Brain microvascular endothelial cell (primary cell): ENCODE results near the gene GPNMB.
A peak's percentile ranks its signal among the peaks of the same experiment; 100 is the strongest.

Experiments used
- DNase-seq: peaks from one replicate; pipeline ENCODE4 v3.0.0-alpha.2; 2020
- H3K27ac ChIP-seq: fragments of 250-450 bp; sonication (Bioruptor Pico); 2 replicates; pipeline ENCODE4 v1.5.1; 2020; ENCODE audit warnings: mild to moderate bottlenecking, moderate library complexity
- H3K27me3 ChIP-seq: fragments of 250-450 bp; sonication (Bioruptor Pico); replicated peaks from 2 replicates; pipeline ENCODE4 v1.5.1; 2020; ENCODE audit warnings: mild to moderate bottlenecking
- H3K36me3 ChIP-seq: fragments of 250-450 bp; sonication (Bioruptor Pico); replicated peaks from 2 replicates; pipeline ENCODE4 v1.5.1; 2020; ENCODE audit warnings: mild to moderate bottlenecking
- H3K4me3 ChIP-seq: 2 replicates; pipeline ENCODE4 v1.5.1; 2011; ENCODE audit warnings: low read depth, mild to moderate bottlenecking, control low read depth, low read length, moderate library complexity
- in situ Hi-C: cut with HindIII; loops from 2 replicates; pipeline ENCODE4 v1.10.0; 2017; ENCODE audit warnings: low sequenced_read_pairs, low pct_ligation_motif_present
- TF ChIP-seq, protein P1 (sequence below): IDR thresholded peaks from 2 replicates; pipeline ENCODE4 v1.5.1; 2011; ENCODE audit warnings: low read depth, mild to moderate bottlenecking, moderate library complexity, low read length, control low read depth, inconsistent platforms; ENCODE audit errors: missing control alignments

Gene GPNMB

DNA sequence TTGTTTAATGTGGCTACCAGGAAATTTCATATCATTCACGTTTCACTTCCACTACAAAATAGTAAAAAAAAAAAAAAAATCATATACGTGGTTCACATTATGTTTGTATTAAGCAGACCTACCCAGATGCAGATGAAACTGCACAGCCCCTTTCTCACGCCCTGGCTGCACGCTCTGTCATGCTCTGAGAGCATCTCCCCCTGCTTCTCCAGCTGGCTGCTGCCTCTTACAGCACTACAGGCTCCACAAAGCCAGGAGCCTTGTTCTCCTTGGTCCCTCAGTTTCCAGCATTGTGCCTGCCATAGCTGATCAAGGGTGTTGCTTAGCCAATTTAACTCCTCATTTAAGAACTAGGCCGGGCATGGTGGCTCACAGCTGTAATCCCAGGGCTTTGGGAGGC, 6.9 kb upstream of the GPNMB start:
- H3K4me3 ChIP-seq: no peak overlapping the region
- H3K27ac ChIP-seq: no peak overlapping the region
- in situ Hi-C loops: no loop called here
- no peaks in the 10 kb centered on the region for H3K36me3 ChIP-seq
- TF ChIP-seq, protein P1, sequence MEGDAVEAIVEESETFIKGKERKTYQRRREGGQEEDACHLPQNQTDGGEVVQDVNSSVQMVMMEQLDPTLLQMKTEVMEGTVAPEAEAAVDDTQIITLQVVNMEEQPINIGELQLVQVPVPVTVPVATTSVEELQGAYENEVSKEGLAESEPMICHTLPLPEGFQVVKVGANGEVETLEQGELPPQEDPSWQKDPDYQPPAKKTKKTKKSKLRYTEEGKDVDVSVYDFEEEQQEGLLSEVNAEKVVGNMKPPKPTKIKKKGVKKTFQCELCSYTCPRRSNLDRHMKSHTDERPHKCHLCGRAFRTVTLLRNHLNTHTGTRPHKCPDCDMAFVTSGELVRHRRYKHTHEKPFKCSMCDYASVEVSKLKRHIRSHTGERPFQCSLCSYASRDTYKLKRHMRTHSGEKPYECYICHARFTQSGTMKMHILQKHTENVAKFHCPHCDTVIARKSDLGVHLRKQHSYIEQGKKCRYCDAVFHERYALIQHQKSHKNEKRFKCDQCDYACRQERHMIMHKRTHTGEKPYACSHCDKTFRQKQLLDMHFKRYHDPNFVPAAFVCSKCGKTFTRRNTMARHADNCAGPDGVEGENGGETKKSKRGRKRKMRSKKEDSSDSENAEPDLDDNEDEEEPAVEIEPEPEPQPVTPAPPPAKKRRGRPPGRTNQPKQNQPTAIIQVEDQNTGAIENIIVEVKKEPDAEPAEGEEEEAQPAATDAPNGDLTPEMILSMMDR: no peak
- H3K27me3 ChIP-seq: no peaks in the 10 kb centered on the region
- DNase-seq: no peak

DNA sequence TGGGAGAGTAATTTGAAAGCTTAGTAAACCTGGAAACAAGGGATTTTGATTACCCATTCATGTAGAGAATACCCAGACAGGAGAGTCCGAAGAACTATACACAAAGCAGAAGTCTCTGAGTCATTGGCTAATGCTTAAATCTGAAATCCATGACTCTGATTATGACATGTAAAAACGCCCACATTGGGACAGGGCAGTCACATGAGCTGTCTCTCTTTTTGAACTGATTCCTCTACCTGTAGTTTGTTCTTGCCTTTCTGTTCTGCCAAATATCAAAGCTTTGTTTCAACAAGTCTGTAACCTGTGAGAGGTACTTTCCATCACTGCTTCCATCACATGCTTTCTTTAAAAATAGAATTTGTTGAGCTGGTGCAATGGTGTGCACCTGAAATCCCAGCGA, 4.3 kb upstream of the GPNMB start:
- in situ Hi-C loops: no loop called here
- no peak for DNase-seq

DNA sequence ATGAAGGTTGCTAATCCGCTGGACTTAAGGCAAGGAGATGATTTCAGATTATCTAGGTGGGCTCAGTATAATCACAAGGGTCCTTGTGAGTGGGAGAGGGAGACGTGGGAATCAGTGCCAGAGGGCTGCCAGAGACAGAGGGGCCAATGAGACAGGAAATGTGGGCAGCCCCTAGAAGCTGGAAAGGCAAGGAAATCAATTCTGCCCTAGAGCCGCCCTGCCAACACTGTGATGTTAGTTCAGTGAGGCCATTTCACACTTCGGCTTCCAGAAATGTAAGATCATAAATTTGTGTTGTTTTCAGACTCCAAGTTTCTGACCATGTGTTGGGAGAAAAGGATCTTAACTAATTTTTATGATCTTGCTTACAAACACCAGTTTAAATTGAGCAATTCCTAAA, 3.6 kb upstream of the GPNMB start:
- Histone ChIP-seq H3K27me3 (no peaks in the 10 kb centered on the region), H3K27ac (no peak overlapping the region), H3K4me3 (no peak overlapping the region), H3K36me3 (no peaks in the 10 kb centered on the region)
- DNase-seq: no peak
- in situ Hi-C loops: no loop called here
- TF ChIP-seq, protein P1: no peak

More for the DNA sequence above, 4.3 kb upstream of the GPNMB start:
- TF ChIP-seq, protein P1: no peak
- Histone ChIP-seq H3K4me3 (no peak overlapping the region), H3K27ac (no peak overlapping the region), H3K27me3 (no peaks in the 10 kb centered on the region), H3K36me3 (no peaks in the 10 kb centered on the region)

DNA sequence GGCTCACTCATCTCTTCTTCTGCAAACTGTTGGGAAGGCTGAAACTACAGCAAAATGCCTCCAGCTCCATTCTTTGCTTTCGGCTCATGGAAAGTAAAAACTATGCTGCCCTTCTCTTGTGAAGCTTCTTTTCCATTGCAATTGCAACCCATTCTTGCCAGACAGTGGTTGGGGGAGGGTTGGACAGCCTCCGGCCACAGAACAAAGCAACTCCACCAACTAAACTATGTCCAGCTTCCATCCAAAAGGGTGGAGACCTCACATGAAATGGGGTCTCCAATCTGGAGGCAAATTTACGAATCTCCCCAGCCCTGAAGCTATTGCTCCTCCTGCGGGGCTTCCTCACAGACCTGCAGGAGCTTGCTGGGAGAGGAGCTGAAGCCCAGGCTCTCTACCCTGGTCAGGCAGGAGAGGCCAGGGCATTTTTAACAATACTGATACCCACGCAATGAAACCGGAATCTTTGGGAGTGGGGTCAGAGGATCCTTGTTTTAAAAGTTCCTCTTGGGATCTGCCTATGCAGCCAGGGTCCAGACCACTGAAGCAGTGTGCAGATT, 549 bp downstream of the GPNMB start:
- TF ChIP-seq, protein P1: no peak
- in situ Hi-C loops: no loop called here
- H3K27me3 ChIP-seq: no peaks in the 10 kb centered on the region
- no peaks in the 10 kb centered on the region for H3K36me3 ChIP-seq
- no peak for DNase-seq
- H3K4me3 ChIP-seq: peak overlapping the region; percentile 62
- no peak overlapping the region for H3K27ac ChIP-seq

DNA sequence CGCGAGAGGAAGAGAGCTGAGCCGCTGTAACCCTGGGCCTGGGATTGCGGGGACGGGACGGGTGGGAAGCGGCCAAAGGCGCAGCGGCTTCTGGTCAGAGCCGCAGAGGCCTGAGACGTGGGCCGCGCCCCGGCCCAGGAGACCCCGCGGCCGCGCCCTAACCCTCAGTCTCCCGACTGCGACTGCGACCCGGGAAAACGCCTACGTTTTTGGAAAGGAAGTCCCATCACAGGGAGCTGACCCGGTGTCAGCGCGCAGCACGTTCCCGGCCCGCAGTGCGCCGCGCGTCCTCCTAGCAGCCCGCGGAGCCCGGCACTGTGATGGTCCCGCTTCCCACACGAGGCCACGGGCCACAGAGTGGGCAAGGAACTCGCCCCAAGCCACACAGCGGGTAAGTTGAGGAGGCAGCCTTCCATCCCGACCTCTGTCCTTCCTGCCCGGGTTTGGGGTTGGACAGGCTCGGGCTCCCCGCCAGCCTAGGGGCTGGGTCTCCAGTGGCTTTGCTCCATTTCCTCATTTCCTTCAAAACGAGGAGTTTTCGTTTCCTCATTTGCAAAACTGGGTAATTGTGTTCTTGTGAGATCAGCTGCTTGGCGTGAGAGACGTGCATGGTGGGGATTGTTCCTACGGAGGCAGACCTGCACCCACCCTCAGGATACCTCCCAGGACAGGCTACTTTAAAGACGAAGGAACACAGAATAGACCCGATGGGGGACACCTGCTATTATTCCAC, 1.2 kb downstream of the GPNMB start:
- DNase-seq: no peak
- no peaks in the 10 kb centered on the region for H3K27me3 ChIP-seq
- no peak overlapping the region for H3K27ac ChIP-seq
- H3K4me3 ChIP-seq: peak overlapping the region; percentile 62
- H3K36me3 ChIP-seq: no peaks in the 10 kb centered on the region
- in situ Hi-C loops: no loop called here
- TF ChIP-seq, protein P1: no peak
